Left lung (tissue), 10 donors: ENCODE data around the gene NAIF1. TPM values are rescaled to one million over a fixed set of nuclear protein-coding genes. Genes with fewer than 3 reads are reported as not detected.

Experiments
- ATAC-seq: fragments of 200-7000 bp; cut with Tn5 transposase; one replicate; pipeline ENCODE4 v1.9.1; 2020; ENCODE audit warnings: moderate library complexity
- DNase-seq, 4 donors: peaks; one replicate each; pipeline ENCODE4 v3.0.0-alpha.2; 2013 to 2020
- H3K27ac ChIP-seq, 2 donors: fragments of 200-600 bp; sonication (generic) in 1 of 2; one replicate each; pipeline versions ENCODE4 v1.5.0 to v1.8.0; 2020 to 2021
- H3K27me3 ChIP-seq, 2 donors: fragments of 200-600 bp; sonication (generic) in 1 of 2; one replicate each; pipeline versions ENCODE4 v1.5.0 to v1.8.0; 2020 to 2021
- H3K36me3 ChIP-seq, 2 donors: fragments of 200-600 bp; sonication (generic) in 1 of 2; one replicate each; pipeline versions ENCODE4 v1.5.0 to v1.8.0; 2020 to 2021
- H3K4me1 ChIP-seq, 2 donors: fragments of 200-600 bp; one replicate each; pipeline ENCODE4 v1.8.0; 2021
- H3K4me3 ChIP-seq, 2 donors: fragments of 200-600 bp; sonication (generic) in 1 of 2; one replicate each; pipeline versions ENCODE4 v1.5.0 to v1.8.0; 2020 to 2021; ENCODE audit warnings: mild to moderate bottlenecking in 1 of 2
- H3K9me3 ChIP-seq, 2 donors: fragments of 200-600 bp; sonication (generic) in 1 of 2; one replicate each; pipeline versions ENCODE4 v1.5.0 to v1.8.0; 2020 to 2021
- intact Hi-C, 2 donors: fragments of 100-400 bp; cut with DNase I; formaldehyde crosslinking; loops; one replicate each; pipeline versions ENCODE4 v1.11.2 to v1.14.2; 2022
- polyA plus RNA-seq, 6 donors: library from polyadenylated mRNA; unstranded; fragments of 120-200 nt; gene quantifications; one replicate each; pipeline ENCODE4 v1.2.1, GENCODE V29; 2013; ENCODE audit not compliant: insufficient read length in 6 of 6
- total RNA-seq, 2 donors: library from RNA; stranded (reverse); fragmentation: NEBNext Ultra II Directional; extraction: Animal tissue kit (Norgen Biotek cat#: 25700); gene quantifications; one replicate each; pipeline ENCODE4 v1.2.1, GENCODE V29; 2021
- TF ChIP-seq, protein P1 (sequence below), 2 donors: fragments of 200-600 bp; sonication (generic) in 1 of 2; IDR thresholded peaks; one replicate each; pipeline versions ENCODE4 v1.5.0 to v1.8.0; 2021; ENCODE audit warnings: antibody characterized with exemption in 2 of 2
- donor health status: DM: no; HTN: yes; CAD: no.
- donor health status: DM: no; HTN: no; CAD: no.

The NAIF1 gene
- total and polyA plus RNA-seq, 8 donors, result 7.7 to 11.5 (median 9.4) TPM

DNA sequence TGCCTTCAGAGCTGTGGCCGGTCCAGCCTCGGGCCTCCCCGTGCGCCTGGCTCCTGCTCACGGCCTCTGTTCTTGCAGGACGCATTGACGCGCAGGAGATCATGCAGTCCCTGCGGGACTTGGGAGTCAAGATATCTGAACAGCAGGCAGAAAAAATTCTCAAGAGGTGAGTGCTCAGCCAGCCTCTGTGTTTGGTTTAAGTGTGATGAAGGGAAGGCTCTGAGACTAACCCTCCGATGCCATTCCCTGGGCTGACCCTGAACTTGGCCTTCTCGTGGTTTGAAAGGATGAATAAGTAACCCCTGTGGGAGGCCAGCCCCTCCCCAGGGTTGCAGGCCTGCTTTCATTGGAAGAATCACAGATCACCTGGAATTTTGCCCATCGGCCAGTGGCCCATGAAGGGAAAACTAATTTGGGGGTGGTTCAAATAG, 34.1 kb upstream of the NAIF1 start:
- H3K27me3 ChIP-seq, result no peaks in the 10 kb centered on the region
- no peaks in the 10 kb centered on the region for H3K9me3 ChIP-seq
- H3K4me1 ChIP-seq, result peaks cover 40 to 79% of the 10 kb centered on the region in 2 donors
- intact Hi-C loops, result no loop called here
- peaks cover 0 to 60% of the 10 kb centered on the region in 2 donors for H3K36me3 ChIP-seq
- peak overlapping the region in 1 of 2 donors; percentile 91 for H3K27ac ChIP-seq
- TF ChIP-seq, protein P1, sequence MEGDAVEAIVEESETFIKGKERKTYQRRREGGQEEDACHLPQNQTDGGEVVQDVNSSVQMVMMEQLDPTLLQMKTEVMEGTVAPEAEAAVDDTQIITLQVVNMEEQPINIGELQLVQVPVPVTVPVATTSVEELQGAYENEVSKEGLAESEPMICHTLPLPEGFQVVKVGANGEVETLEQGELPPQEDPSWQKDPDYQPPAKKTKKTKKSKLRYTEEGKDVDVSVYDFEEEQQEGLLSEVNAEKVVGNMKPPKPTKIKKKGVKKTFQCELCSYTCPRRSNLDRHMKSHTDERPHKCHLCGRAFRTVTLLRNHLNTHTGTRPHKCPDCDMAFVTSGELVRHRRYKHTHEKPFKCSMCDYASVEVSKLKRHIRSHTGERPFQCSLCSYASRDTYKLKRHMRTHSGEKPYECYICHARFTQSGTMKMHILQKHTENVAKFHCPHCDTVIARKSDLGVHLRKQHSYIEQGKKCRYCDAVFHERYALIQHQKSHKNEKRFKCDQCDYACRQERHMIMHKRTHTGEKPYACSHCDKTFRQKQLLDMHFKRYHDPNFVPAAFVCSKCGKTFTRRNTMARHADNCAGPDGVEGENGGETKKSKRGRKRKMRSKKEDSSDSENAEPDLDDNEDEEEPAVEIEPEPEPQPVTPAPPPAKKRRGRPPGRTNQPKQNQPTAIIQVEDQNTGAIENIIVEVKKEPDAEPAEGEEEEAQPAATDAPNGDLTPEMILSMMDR (IDR thresholded peaks at IDR 0.05), result no peak
- DNase-seq (no peak), ATAC-seq (no peak)
- H3K4me3 ChIP-seq, result peak overlapping the region in 1 of 2 donors; percentile 59

DNA sequence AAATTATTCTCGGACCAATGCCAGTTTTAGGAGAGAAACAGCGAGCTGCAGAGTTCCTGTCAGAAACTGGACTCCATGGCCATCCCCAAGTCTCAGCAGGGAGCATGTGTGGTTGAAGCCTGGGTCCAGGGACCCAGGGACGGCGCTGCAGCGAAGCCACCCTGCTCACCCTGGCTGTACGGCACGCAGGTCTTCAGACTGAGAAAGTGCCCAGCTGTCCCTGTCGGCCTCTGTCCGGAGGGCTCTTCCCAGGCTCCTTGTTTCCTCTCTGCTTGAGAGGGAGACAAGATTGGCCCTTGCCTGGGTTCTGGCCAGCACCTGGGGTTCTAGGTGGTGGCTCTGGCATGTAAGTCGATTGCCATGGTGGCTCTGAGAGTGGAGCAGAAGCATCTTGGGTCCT, 33.5 kb upstream of the NAIF1 start:
- intact Hi-C loops, result no loop called here
- H3K4me3 ChIP-seq, result peak overlapping the region in 1 of 2 donors; percentile 59
- TF ChIP-seq, protein P1 (IDR thresholded peaks at IDR 0.05), result no peak
- DNase-seq (no peak), ATAC-seq (no peak)
- H3K4me1 ChIP-seq, result peaks cover 40 to 86% of the 10 kb centered on the region in 2 donors
- H3K27me3 ChIP-seq, result no peaks in the 10 kb centered on the region
- H3K36me3 ChIP-seq, result peaks cover 0 to 54% of the 10 kb centered on the region in 2 donors
- no peaks in the 10 kb centered on the region for H3K9me3 ChIP-seq
- H3K27ac ChIP-seq, result peak overlapping the region; percentile 91 to 93

DNA sequence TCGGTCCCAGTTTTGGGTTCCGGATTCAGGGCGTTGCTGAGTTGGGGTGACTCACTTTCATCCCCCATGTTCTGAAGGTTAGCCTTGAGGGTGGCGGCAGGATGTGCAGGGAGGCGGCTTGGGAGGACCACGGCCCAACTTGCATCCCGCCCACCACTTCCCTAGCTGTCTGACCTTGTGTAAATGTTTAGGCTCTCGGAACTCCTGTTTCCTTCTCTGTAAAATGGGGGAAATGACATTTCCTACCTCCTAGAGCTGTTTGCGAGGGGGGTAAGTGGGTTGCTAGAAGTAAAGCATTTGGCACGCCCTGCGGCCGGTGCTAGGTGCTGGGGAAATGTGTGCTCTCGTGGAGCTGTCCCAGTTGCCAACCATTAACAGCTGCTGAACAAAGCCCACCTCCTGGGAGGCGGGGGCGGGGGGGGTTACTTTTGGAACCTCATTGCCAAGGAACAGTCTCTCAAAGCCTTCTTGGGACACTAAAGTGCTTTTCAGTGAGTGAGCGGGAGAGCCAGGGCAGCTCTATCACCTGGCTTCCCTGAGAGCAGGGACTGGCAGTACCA, 32.9 kb upstream of the NAIF1 start:
- DNase-seq, result peak in 2 of 4 donors; percentile 48 to 61
- TF ChIP-seq, protein P1 (IDR thresholded peaks at IDR 0.05), result no peak
- Histone ChIP-seq H3K27me3 (no peaks in the 10 kb centered on the region), H3K36me3 (peaks cover 0 to 48% of the 10 kb centered on the region in 2 donors), H3K9me3 (no peaks in the 10 kb centered on the region), H3K27ac (peak overlapping the region; percentile 91 to 93), H3K4me1 (peaks cover 41 to 91% of the 10 kb centered on the region in 2 donors), H3K4me3 (peak overlapping the region; percentile 30 to 59)
- ATAC-seq, result peak; percentile 3
- intact Hi-C loops, result no loop called here

DNA sequence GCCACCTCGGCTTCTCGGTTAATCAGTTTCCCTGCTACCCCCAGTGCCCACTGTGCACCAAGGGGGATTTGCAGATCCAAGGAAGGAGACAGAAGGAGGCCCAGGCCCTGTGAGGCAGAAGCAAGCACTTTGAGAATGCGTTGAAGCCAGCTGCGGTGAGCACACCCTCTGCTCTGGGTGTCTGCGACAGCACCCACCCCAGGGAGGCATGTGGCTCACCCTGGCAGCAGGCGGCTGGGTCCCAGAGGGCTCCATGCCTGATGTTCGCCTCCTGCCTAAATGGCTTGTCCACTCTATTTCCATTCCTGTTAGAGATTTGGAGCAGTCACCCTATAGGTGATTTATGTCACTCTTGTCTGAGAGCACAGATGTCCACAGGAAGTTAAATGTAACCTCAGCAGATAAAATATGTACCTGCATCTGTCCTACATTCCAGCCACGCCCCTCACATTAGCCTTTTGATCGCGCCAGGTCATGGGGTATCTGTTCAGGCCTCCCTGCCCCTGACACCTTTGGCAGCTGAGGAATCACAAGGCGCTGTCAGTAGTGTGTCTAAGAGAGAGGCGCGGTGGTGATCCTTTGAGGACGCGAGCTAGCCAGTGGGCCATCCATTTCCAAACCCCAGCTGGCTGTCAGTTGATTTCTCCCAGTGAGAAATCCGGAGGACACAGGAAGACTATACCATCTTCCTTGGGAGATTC, 32.3 kb upstream of the NAIF1 start:
- peaks cover 46 to 97% of the 10 kb centered on the region in 2 donors for H3K4me1 ChIP-seq
- TF ChIP-seq, protein P1 (IDR thresholded peaks at IDR 0.05), result no peak
- DNase-seq (peak in 1 of 4 donors; percentile 70), ATAC-seq (peak; percentile 18)
- intact Hi-C loops, result no loop called here
- H3K27me3 ChIP-seq, result no peaks in the 10 kb centered on the region
- H3K4me3 ChIP-seq, result peak overlapping the region; percentile 30 to 59
- H3K9me3 ChIP-seq, result no peaks in the 10 kb centered on the region
- peaks cover 0 to 42% of the 10 kb centered on the region in 2 donors for H3K36me3 ChIP-seq
- H3K27ac ChIP-seq, result peak overlapping the region; percentile 91 to 93
